Gastrocnemius medialis (tissue), 4 donors: ENCODE data around the gene MINDY4.

Experiments
- POLR2A ChIP-seq, 2 donors: fragments of 450-650 bp; IDR thresholded peaks; one replicate each; pipeline ENCODE4 v1.6.1; 2017; ENCODE audit warnings: antibody characterized with exemption in 2 of 2, mild to moderate bottlenecking in 2 of 2, moderate library complexity in 2 of 2
- TF ChIP-seq, protein P1 (sequence below), 5 experiments: fragments of 450-650 bp in 3 of 5; fragments of 200-600 bp in 2 of 5; sonication (generic) in 2 of 5; IDR thresholded peaks in 4 of 5; conservative IDR thresholded peaks in 1 of 5; 1 replicate in 4 of 5; 2 replicates in 1 of 5; pipeline ENCODE4 v1.5.1; 2016 to 2019; ENCODE audit warnings: antibody characterized with exemption in 5 of 5, mild to moderate bottlenecking in 3 of 5, moderate library complexity in 3 of 5

DNA sequence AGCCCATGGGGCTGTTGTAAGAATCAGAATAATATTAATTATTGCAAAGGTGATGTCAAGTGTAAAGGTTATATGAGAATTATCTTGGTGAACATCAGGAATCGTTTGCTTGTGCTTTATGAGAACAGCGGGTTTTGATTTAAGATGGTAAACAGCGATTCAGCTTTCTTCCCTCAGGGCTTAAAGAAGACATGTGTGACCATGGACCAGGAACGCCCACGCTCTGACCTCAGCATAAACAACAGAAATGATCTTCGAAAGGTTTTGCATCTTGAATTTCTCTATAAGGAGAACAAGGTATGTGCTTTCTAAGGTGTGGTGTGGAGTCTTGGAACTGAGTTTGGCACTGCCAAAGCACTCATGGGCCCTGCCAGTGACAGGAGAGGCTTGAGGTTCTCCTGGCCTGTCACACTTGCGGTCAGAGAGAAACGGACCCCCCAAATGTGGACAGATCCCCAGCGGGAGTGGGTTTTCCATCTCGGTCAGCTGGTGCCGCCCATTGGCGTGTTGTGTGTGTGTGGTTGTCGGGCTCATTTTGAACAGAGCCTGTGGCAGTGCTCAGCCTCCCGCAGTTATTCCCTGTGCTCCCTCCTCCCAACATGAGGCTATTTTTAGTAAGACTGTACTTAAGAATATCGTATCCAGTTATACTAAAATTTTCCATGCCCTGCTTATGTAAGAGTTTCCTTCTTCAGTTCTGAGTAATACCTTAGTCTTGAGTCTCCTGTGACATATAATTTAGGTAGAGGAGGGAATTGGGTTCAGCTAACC is 7.2 kb downstream of the MINDY4 start:
- TF ChIP-seq, protein P1, sequence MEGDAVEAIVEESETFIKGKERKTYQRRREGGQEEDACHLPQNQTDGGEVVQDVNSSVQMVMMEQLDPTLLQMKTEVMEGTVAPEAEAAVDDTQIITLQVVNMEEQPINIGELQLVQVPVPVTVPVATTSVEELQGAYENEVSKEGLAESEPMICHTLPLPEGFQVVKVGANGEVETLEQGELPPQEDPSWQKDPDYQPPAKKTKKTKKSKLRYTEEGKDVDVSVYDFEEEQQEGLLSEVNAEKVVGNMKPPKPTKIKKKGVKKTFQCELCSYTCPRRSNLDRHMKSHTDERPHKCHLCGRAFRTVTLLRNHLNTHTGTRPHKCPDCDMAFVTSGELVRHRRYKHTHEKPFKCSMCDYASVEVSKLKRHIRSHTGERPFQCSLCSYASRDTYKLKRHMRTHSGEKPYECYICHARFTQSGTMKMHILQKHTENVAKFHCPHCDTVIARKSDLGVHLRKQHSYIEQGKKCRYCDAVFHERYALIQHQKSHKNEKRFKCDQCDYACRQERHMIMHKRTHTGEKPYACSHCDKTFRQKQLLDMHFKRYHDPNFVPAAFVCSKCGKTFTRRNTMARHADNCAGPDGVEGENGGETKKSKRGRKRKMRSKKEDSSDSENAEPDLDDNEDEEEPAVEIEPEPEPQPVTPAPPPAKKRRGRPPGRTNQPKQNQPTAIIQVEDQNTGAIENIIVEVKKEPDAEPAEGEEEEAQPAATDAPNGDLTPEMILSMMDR (IDR thresholded peaks at IDR 0.05 in 4 of 5, conservative IDR thresholded peaks at IDR 0.05 in 1 of 5) = no peak
- peak in 1 of 2 donors; percentile 14 for TF ChIP-seq POLR2A (IDR thresholded peaks at IDR 0.05)
